SJCRH30 (cell line): Measurements from ENCODE around the gene TMEM81. TPM values are rescaled to one million over a fixed set of nuclear protein-coding genes. Genes with fewer than 3 reads are reported as not detected.
A peak's percentile ranks its signal among the peaks of the same experiment; 100 is the strongest.

Experiments
- DNase-seq, 2 experiments: peaks; one replicate each; pipeline ENCODE4 v3.0.0-alpha.2; 2015 to 2020
- H3K27ac ChIP-seq: fragments of 250-450 bp; sonication (Bioruptor Pico); 2 replicates; pipeline ENCODE4 v1.5.1; 2020; ENCODE audit warnings: mild to moderate bottlenecking, moderate library complexity
- H3K27me3 ChIP-seq: fragments of 250-450 bp; sonication (Bioruptor Pico); 2 replicates; pipeline ENCODE4 v1.5.1; 2020; ENCODE audit warnings: mild to moderate bottlenecking, moderate library complexity
- H3K36me3 ChIP-seq: fragments of 250-450 bp; sonication (Bioruptor Pico); 2 replicates; pipeline ENCODE4 v1.5.1; 2020; ENCODE audit warnings: mild to moderate bottlenecking, moderate library complexity
- H3K4me1 ChIP-seq: fragments of 250-450 bp; sonication (Bioruptor Pico); 2 replicates; pipeline ENCODE4 v1.5.1; 2020; ENCODE audit warnings: mild to moderate bottlenecking, moderate library complexity
- H3K4me3 ChIP-seq: fragments of 250-450 bp; sonication (Bioruptor Pico); 2 replicates; pipeline ENCODE4 v1.5.1; 2020; ENCODE audit warnings: mild to moderate bottlenecking, moderate library complexity
- H3K9me3 ChIP-seq: fragments of 250-450 bp; sonication (Bioruptor Pico); replicated peaks from 2 replicates; pipeline ENCODE4 v1.5.1; 2020; ENCODE audit warnings: mild to moderate bottlenecking, moderate library complexity
- total RNA-seq: library from RNA; depleted of rRNA; stranded (reverse); fragments of >200 nt; shearing (Covaris generic); gene quantifications from 2 replicates; pipeline ENCODE4 v1.2.3, GENCODE V29; 2014; rRNA removed

The TMEM81 gene
- 3.9 and 4.5 TPM in 2 replicates for total RNA-seq

GRCh38 chr1:205084360-205084759 is at the start of gene TMEM81:
TSS of gene TMEM81 (minus strand) at chr1:205084460. CDS start at chr1:205084320, 140 bp downstream.
- no peaks in the 10 kb centered on the region for H3K4me1 ChIP-seq
- DNase-seq = no peak

GRCh38 chr1:205133287-205133686 is 49.0 kb upstream of the TMEM81 start:
- Histone ChIP-seq H3K9me3 (no peaks in the 10 kb centered on the region), H3K4me1 (no peaks in the 10 kb centered on the region), H3K27me3 (peaks cover 2% of the 10 kb centered on the region; the same call in 1 of the 2 replicates), H3K36me3 (no peaks in the 10 kb centered on the region), H3K27ac (no peak overlapping the region), H3K4me3 (no peak overlapping the region)
- no peak for DNase-seq

More at GRCh38 chr1:205084360-205084759, at the start of gene TMEM81:
- H3K9me3 ChIP-seq = no peaks in the 10 kb centered on the region
- H3K27me3 ChIP-seq = no peaks in the 10 kb centered on the region
- H3K36me3 ChIP-seq = peaks cover 34% of the 10 kb centered on the region
- H3K4me3 ChIP-seq = no peak within 1 kb of the TSS
- H3K27ac ChIP-seq = no peak within 1 kb of the TSS

- DNase-seq = no peak
Observed at GRCh38 chr1:205129447-205130029, 45.3 kb upstream of the TMEM81 start.

GRCh38 chr1:205128050-205128449 is 43.8 kb upstream of the TMEM81 start:
- Histone ChIP-seq H3K36me3 (no peaks in the 10 kb centered on the region), H3K4me1 (no peaks in the 10 kb centered on the region), H3K27ac (no peak overlapping the region), H3K27me3 (no peaks in the 10 kb centered on the region), H3K4me3 (no peak overlapping the region), H3K9me3 (no peaks in the 10 kb centered on the region)
- DNase-seq = no peak

More at GRCh38 chr1:205129447-205130029, 45.3 kb upstream of the TMEM81 start:
- Histone ChIP-seq H3K9me3 (no peaks in the 10 kb centered on the region), H3K4me3 (no peak overlapping the region), H3K27me3 (peaks cover 2% of the 10 kb centered on the region; the same call in 1 of the 2 replicates), H3K4me1 (no peaks in the 10 kb centered on the region), H3K27ac (no peak overlapping the region), H3K36me3 (no peaks in the 10 kb centered on the region)

GRCh38 chr1:205127646-205128045 is 43.4 kb upstream of the TMEM81 start:
- H3K9me3 ChIP-seq = no peaks in the 10 kb centered on the region
- no peaks in the 10 kb centered on the region for H3K36me3 ChIP-seq
- no peak overlapping the region for H3K4me3 ChIP-seq
- no peaks in the 10 kb centered on the region for H3K27me3 ChIP-seq
- no peak for DNase-seq
- no peaks in the 10 kb centered on the region for H3K4me1 ChIP-seq
- no peak overlapping the region for H3K27ac ChIP-seq

GRCh38 chr1:205124726-205125125 is 40.5 kb upstream of the TMEM81 start:
- Histone ChIP-seq H3K27ac (no peak overlapping the region), H3K4me1 (peaks cover 4% of the 10 kb centered on the region), H3K9me3 (no peaks in the 10 kb centered on the region)

GRCh38 chr1:205122489-205122882 is 38.2 kb upstream of the TMEM81 start:
- Histone ChIP-seq H3K4me3 (peak overlapping the region; percentile 73), H3K27me3 (no peaks in the 10 kb centered on the region), H3K27ac (peak overlapping the region; percentile 97; the same call in 1 of the 2 replicates), H3K9me3 (no peaks in the 10 kb centered on the region), H3K36me3 (peaks cover 3% of the 10 kb centered on the region; the same call in 1 of the 2 replicates), H3K4me1 (peaks cover 4% of the 10 kb centered on the region)
- DNase-seq = no peak

More at GRCh38 chr1:205124726-205125125, 40.5 kb upstream of the TMEM81 start:
- peaks cover 2% of the 10 kb centered on the region; the same call in 1 of the 2 replicates for H3K36me3 ChIP-seq
- no peak overlapping the region for H3K4me3 ChIP-seq
- no peak for DNase-seq
- no peaks in the 10 kb centered on the region for H3K27me3 ChIP-seq

- Histone ChIP-seq H3K36me3 (peaks cover 3% of the 10 kb centered on the region; the same call in 1 of the 2 replicates), H3K27me3 (no peaks in the 10 kb centered on the region), H3K4me3 (peak within 1 kb of the TSS; percentile 73), H3K4me1 (peaks cover 4% of the 10 kb centered on the region), H3K9me3 (no peaks in the 10 kb centered on the region), H3K27ac (peak within 1 kb of the TSS; percentile 97)
- peak; percentile 97 to 98 for DNase-seq
Observed at GRCh38 chr1:205121660-205122488, 37.6 kb upstream of the TMEM81 start, which contains the start of gene RBBP5. TSS of gene RBBP5 (minus strand) at chr1:205121978. CDS start at chr1:205121873, 105 bp downstream.

GRCh38 chr1:205118752-205119151 is 34.5 kb upstream of the TMEM81 start:
- no peak for DNase-seq
- Histone ChIP-seq H3K4me3 (no peak overlapping the region), H3K4me1 (peaks cover 4% of the 10 kb centered on the region), H3K36me3 (peaks cover 11% of the 10 kb centered on the region), H3K9me3 (no peaks in the 10 kb centered on the region), H3K27ac (no peak overlapping the region), H3K27me3 (no peaks in the 10 kb centered on the region)

- DNase-seq = no peak
- Histone ChIP-seq H3K4me3 (no peak overlapping the region), H3K36me3 (peaks cover 42% of the 10 kb centered on the region)
Observed at GRCh38 chr1:205111354-205111753, 27.1 kb upstream of the TMEM81 start.

GRCh38 chr1:205109711-205110110 is 25.5 kb upstream of the TMEM81 start:
- H3K4me3 ChIP-seq = no peak overlapping the region
- DNase-seq = no peak
- no peaks in the 10 kb centered on the region for H3K27me3 ChIP-seq
- no peak overlapping the region for H3K27ac ChIP-seq
- H3K9me3 ChIP-seq = no peaks in the 10 kb centered on the region
- H3K4me1 ChIP-seq = no peaks in the 10 kb centered on the region
- H3K36me3 ChIP-seq = peaks cover 54% of the 10 kb centered on the region

More at GRCh38 chr1:205111354-205111753, 27.1 kb upstream of the TMEM81 start:
- no peaks in the 10 kb centered on the region for H3K27me3 ChIP-seq
- H3K27ac ChIP-seq = no peak overlapping the region
- H3K9me3 ChIP-seq = no peaks in the 10 kb centered on the region
- H3K4me1 ChIP-seq = no peaks in the 10 kb centered on the region

GRCh38 chr1:205109269-205109668 is 25.0 kb upstream of the TMEM81 start:
- no peak for DNase-seq
- no peaks in the 10 kb centered on the region for H3K9me3 ChIP-seq
- H3K27me3 ChIP-seq = no peaks in the 10 kb centered on the region
- H3K4me3 ChIP-seq = no peak overlapping the region
- H3K27ac ChIP-seq = no peak overlapping the region
- H3K36me3 ChIP-seq = peaks cover 54% of the 10 kb centered on the region
- H3K4me1 ChIP-seq = no peaks in the 10 kb centered on the region

- H3K27me3 ChIP-seq = no peaks in the 10 kb centered on the region
- no peaks in the 10 kb centered on the region for H3K9me3 ChIP-seq
- H3K27ac ChIP-seq = no peak overlapping the region
- DNase-seq = no peak
- H3K4me3 ChIP-seq = no peak overlapping the region
- no peaks in the 10 kb centered on the region for H3K4me1 ChIP-seq
- H3K36me3 ChIP-seq = peaks cover 57% of the 10 kb centered on the region
Observed at GRCh38 chr1:205108464-205108863, 24.2 kb upstream of the TMEM81 start.

- Histone ChIP-seq H3K4me1 (no peaks in the 10 kb centered on the region), H3K27ac (no peak overlapping the region), H3K9me3 (no peaks in the 10 kb centered on the region), H3K27me3 (no peaks in the 10 kb centered on the region), H3K36me3 (peaks cover 61% of the 10 kb centered on the region), H3K4me3 (no peak overlapping the region)
- DNase-seq = no peak
Observed at GRCh38 chr1:205107327-205107726, 23.1 kb upstream of the TMEM81 start.

- DNase-seq = no peak
- H3K4me3 ChIP-seq = no peak overlapping the region
- H3K9me3 ChIP-seq = no peaks in the 10 kb centered on the region
- H3K27ac ChIP-seq = no peak overlapping the region
- no peaks in the 10 kb centered on the region for H3K4me1 ChIP-seq
- no peaks in the 10 kb centered on the region for H3K27me3 ChIP-seq
- H3K36me3 ChIP-seq = peaks cover 89% of the 10 kb centered on the region
Observed at GRCh38 chr1:205102404-205102803, 18.1 kb upstream of the TMEM81 start.
